Activated CD8-positive, alpha-beta T cell treated with anti-CD3 and anti-CD28 coated beads for 36 hours (primary cell): ENCODE data around the gene POLA1. TPM values are rescaled to one million over a fixed set of nuclear protein-coding genes. Genes with fewer than 3 reads are reported as not detected.

Experiments
- ATAC-seq: fragments of 200-7000 bp; cut with Tn5 transposase; one replicate; pipeline ENCODE4 v1.10.0; 2021; ENCODE audit warnings: mild to moderate bottlenecking, moderate library complexity
- CTCF ChIA-PET: fragments of 350-600 bp; sonication (Branson Sonifier 250); formaldehyde crosslinking; loops from one replicate; lab custom pipeline; 2021; ENCODE audit warnings: antibody characterized with exemption; lab: Charles Lee
- POLR2A ChIA-PET: fragments of 350-600 bp; sonication (Branson Sonifier 250); formaldehyde crosslinking; loops from one replicate; lab custom pipeline; 2021; ENCODE audit warnings: antibody characterized with exemption; lab: Charles Lee
- DNase-seq: peaks from one replicate; pipeline ENCODE4 v3.0.0-alpha.2; 2020
- H3K27ac Mint-ChIP-seq: one replicate; pipeline ENCODE4 v1.8.0; 2021; ENCODE audit warnings: mild to moderate bottlenecking, mixed read lengths
- H3K27me3 Mint-ChIP-seq: one replicate; pipeline ENCODE4 v1.8.0; 2021; ENCODE audit warnings: mixed read lengths
- H3K36me3 Mint-ChIP-seq: one replicate; pipeline ENCODE4 v1.8.0; 2021; ENCODE audit warnings: low read depth, mixed read lengths
- H3K4me1 Mint-ChIP-seq: one replicate; pipeline ENCODE4 v1.8.0; 2021; ENCODE audit warnings: low read depth, mixed read lengths
- H3K4me3 Mint-ChIP-seq: one replicate; pipeline ENCODE4 v1.8.0; 2021; ENCODE audit warnings: mild to moderate bottlenecking, moderate library complexity, mixed read lengths
- H3K9me3 Mint-ChIP-seq: one replicate; pipeline ENCODE4 v1.8.0; 2021; ENCODE audit warnings: mixed read lengths
- CTCF ChIP-seq: fragments of 200-600 bp; IDR thresholded peaks from one replicate; pipeline ENCODE4 v1.8.0; 2022; ENCODE audit warnings: antibody characterized with exemption, mild to moderate bottlenecking
- intact Hi-C: fragments of 100-400 bp; cut with micrococcal nuclease; formaldehyde crosslinking; loops from one replicate; pipeline ENCODE4 v1.10.0; 2022
- total RNA-seq, 2 experiments: library from RNA; stranded (reverse); gene quantifications; one replicate each; pipeline ENCODE4 v1.2.3, GENCODE V29; 2021

The POLA1 gene
- total RNA-seq, 2 experiments from 2014 or later: 41.4 to 42.9 TPM

- H3K27ac Mint-ChIP-seq: no peak overlapping the region
- TF ChIP-seq CTCF: no peak
- H3K4me1 Mint-ChIP-seq: no peaks in the 10 kb centered on the region
- ChIA-PET POLR2A (no interaction called here), CTCF (no interaction called here)
- intact Hi-C loops: no loop called here
- H3K27me3 Mint-ChIP-seq: no peaks in the 10 kb centered on the region
- no peak for DNase-seq
- H3K36me3 Mint-ChIP-seq: no peaks in the 10 kb centered on the region
- no peak overlapping the region for H3K4me3 Mint-ChIP-seq
- H3K9me3 Mint-ChIP-seq: no peaks in the 10 kb centered on the region
- ATAC-seq: no peak
Measured at GRCh38 chrX:24945009-24945408, 251.3 kb downstream of the POLA1 start.

GRCh38 chrX:24946369-24946768 lies 252.7 kb downstream of the POLA1 start:
- ATAC-seq (no peak), DNase-seq (no peak)
- Mint-ChIP-seq H3K27ac (no peak overlapping the region), H3K4me1 (no peaks in the 10 kb centered on the region), H3K4me3 (no peak overlapping the region), H3K27me3 (no peaks in the 10 kb centered on the region), H3K9me3 (no peaks in the 10 kb centered on the region), H3K36me3 (peaks cover 4% of the 10 kb centered on the region)
- no peak for TF ChIP-seq CTCF
- ChIA-PET CTCF (no interaction called here), POLR2A (no interaction called here)
- intact Hi-C loops: no loop called here

- ATAC-seq (no peak), DNase-seq (no peak)
- Mint-ChIP-seq H3K36me3 (peaks cover 6% of the 10 kb centered on the region), H3K27ac (no peak overlapping the region), H3K27me3 (no peaks in the 10 kb centered on the region), H3K9me3 (no peaks in the 10 kb centered on the region), H3K4me3 (no peak overlapping the region), H3K4me1 (peaks cover 3% of the 10 kb centered on the region)
- CTCF ChIA-PET: no interaction called here
- intact Hi-C loops: no loop called here
- POLR2A ChIA-PET: no interaction called here
- TF ChIP-seq CTCF: no peak
Measured at GRCh38 chrX:24954732-24955131, 261.0 kb downstream of the POLA1 start.

- no peak for DNase-seq
- POLR2A ChIA-PET: no interaction called here
Measured at GRCh38 chrX:24955372-24955930, 261.7 kb downstream of the POLA1 start.

GRCh38 chrX:24956828-24957227 lies 263.1 kb downstream of the POLA1 start:
- ChIA-PET POLR2A (no interaction called here), CTCF (no interaction called here)
- Mint-ChIP-seq H3K9me3 (no peaks in the 10 kb centered on the region), H3K27me3 (no peaks in the 10 kb centered on the region), H3K4me3 (no peak overlapping the region), H3K27ac (no peak overlapping the region), H3K36me3 (peaks cover 2% of the 10 kb centered on the region), H3K4me1 (peaks cover 3% of the 10 kb centered on the region)
- intact Hi-C loops: no loop called here
- TF ChIP-seq CTCF: no peak
- DNase-seq (no peak), ATAC-seq (no peak)

More at GRCh38 chrX:24955372-24955930, 261.7 kb downstream of the POLA1 start:
- H3K36me3 Mint-ChIP-seq: peaks cover 6% of the 10 kb centered on the region
- CTCF ChIA-PET: no interaction called here
- H3K27ac Mint-ChIP-seq: no peak overlapping the region
- H3K4me3 Mint-ChIP-seq: no peak overlapping the region
- no peaks in the 10 kb centered on the region for H3K27me3 Mint-ChIP-seq
- peaks cover 3% of the 10 kb centered on the region for H3K4me1 Mint-ChIP-seq
- peak; percentile 24 for ATAC-seq
- intact Hi-C loops: no loop called here
- no peaks in the 10 kb centered on the region for H3K9me3 Mint-ChIP-seq
- no peak for TF ChIP-seq CTCF
